DND-41 (cell line): ENCODE measurements around the gene BRINP1.
A peak's percentile ranks its signal among the peaks of the same experiment; 100 is the strongest.

Experiments
- ATAC-seq: fragments of 200-7000 bp; cut with Tn5 transposase; 3 replicates; pipeline ENCODE4 v1.9.1; 2021; ENCODE audit warnings: low read depth; ENCODE audit not compliant: insufficient read depth
- DNase-seq: peaks from one replicate; pipeline ENCODE4 v3.0.0-alpha.2; 2020
- H2AFZ ChIP-seq: 2 replicates; pipeline ENCODE4 v1.6.0; 2012; ENCODE audit warnings: low read depth, low read length
- H3K27ac ChIP-seq: 2 replicates; pipeline ENCODE4 v1.5.1; 2012; ENCODE audit warnings: low read length, inconsistent platforms
- H3K27me3 ChIP-seq: fragments of 200-600 bp; sonication (generic); 2 replicates; pipeline ENCODE4 v1.6.0; 2012; ENCODE audit warnings: low read length, mild to moderate bottlenecking, inconsistent platforms; ENCODE audit not compliant: insufficient read depth, poor library complexity
- H3K36me3 ChIP-seq: 2 replicates; pipeline ENCODE4 v1.5.1; 2012; ENCODE audit warnings: low read length, inconsistent platforms; ENCODE audit not compliant: insufficient read depth
- H3K4me1 ChIP-seq: 2 replicates; pipeline ENCODE4 v1.5.1; 2012; ENCODE audit warnings: mild to moderate bottlenecking, low read length; ENCODE audit not compliant: insufficient read depth
- H3K4me2 ChIP-seq: 2 replicates; pipeline ENCODE4 v1.6.0; 2012; ENCODE audit warnings: mild to moderate bottlenecking, moderate library complexity, low read length, inconsistent platforms; ENCODE audit not compliant: insufficient read depth
- H3K4me3 ChIP-seq, 2 experiments: fragments of 200-600 bp in 1 of 2; shearing (Covaris generic) in 1 of 2; 2 replicates each; pipeline ENCODE4 v1.5.1; 2012 to 2016; ENCODE audit warnings: inconsistent platforms in 2 of 2, low read length in 2 of 2, mild to moderate bottlenecking in 2 of 2, low read depth in 1 of 2, moderate library complexity in 1 of 2
- H3K79me2 ChIP-seq: 2 replicates; pipeline ENCODE4 v1.6.0; 2012; ENCODE audit warnings: low read length, inconsistent platforms; ENCODE audit not compliant: insufficient read depth
- H3K9ac ChIP-seq: 2 replicates; pipeline ENCODE4 v1.6.0; 2012; ENCODE audit warnings: low read depth, mild to moderate bottlenecking, inconsistent platforms, low read length, moderate library complexity
- H3K9me3 ChIP-seq: 2 replicates; pipeline ENCODE4 v1.5.1; 2012; ENCODE audit warnings: low read length, moderate library complexity, mild to moderate bottlenecking, inconsistent platforms; ENCODE audit not compliant: insufficient read depth, severe bottlenecking
- H4K20me1 ChIP-seq: 2 replicates; pipeline ENCODE4 v1.6.0; 2012; ENCODE audit warnings: low read length; ENCODE audit not compliant: insufficient read depth
- CTCF ChIP-seq: IDR thresholded peaks from 2 replicates; pipeline ENCODE4 v1.5.1; 2012; ENCODE audit warnings: borderline replicate concordance, low read length, moderate library complexity, mild to moderate bottlenecking; ENCODE audit not compliant: poor library complexity, severe bottlenecking; ENCODE audit errors: extremely low read depth
- EZH2 ChIP-seq: IDR thresholded peaks from 3 replicates; pipeline ENCODE4 v1.6.1; 2012; ENCODE audit warnings: borderline replicate concordance, low read depth, mild to moderate bottlenecking, moderate library complexity, low read length, inconsistent platforms; ENCODE audit not compliant: severe bottlenecking

BRINP1 gene

GRCh38 chr9:119252671-119253299 lies 116.5 kb downstream of the BRINP1 start:
- Histone ChIP-seq H3K9ac (no peak overlapping the region), H3K4me3 (no peak overlapping the region), H3K36me3 (no peaks in the 10 kb centered on the region), H3K4me1 (no peaks in the 10 kb centered on the region), H3K27ac (no peak overlapping the region), H3K27me3 (no peaks in the 10 kb centered on the region), H3K4me2 (no peak overlapping the region), H2AFZ (no peak overlapping the region), H3K79me2 (no peaks in the 10 kb centered on the region), H4K20me1 (no peaks in the 10 kb centered on the region), H3K9me3 (no peaks in the 10 kb centered on the region)
- DNase-seq (peak; percentile 3), ATAC-seq (no peak)
- TF ChIP-seq CTCF (no peak), EZH2 (no peak)

- ATAC-seq, result no peak
- Histone ChIP-seq H3K4me1 (no peaks in the 10 kb centered on the region), H2AFZ (no peak overlapping the region), H3K27ac (no peak overlapping the region), H3K36me3 (no peaks in the 10 kb centered on the region), H3K9me3 (no peaks in the 10 kb centered on the region), H3K27me3 (no peaks in the 10 kb centered on the region), H3K4me3 (no peak overlapping the region), H3K79me2 (no peaks in the 10 kb centered on the region), H3K4me2 (no peak overlapping the region), H3K9ac (no peak overlapping the region), H4K20me1 (no peaks in the 10 kb centered on the region)
- DNase-seq, result no peak
- TF ChIP-seq CTCF, result no peak
- no peak for TF ChIP-seq EZH2
These were observed 117.3 kb downstream of the BRINP1 start for GRCh38 chr9:119251936-119252335.

- DNase-seq (no peak), ATAC-seq (no peak)
- no peak overlapping the region for H3K9ac ChIP-seq
- H3K36me3 ChIP-seq, result no peaks in the 10 kb centered on the region
- H3K27me3 ChIP-seq, result no peaks in the 10 kb centered on the region
- H3K4me1 ChIP-seq, result no peaks in the 10 kb centered on the region
- no peak overlapping the region for H3K27ac ChIP-seq
- no peak overlapping the region for H3K4me2 ChIP-seq
- H3K4me3 ChIP-seq, result no peak overlapping the region
- H3K9me3 ChIP-seq, result no peaks in the 10 kb centered on the region
- no peaks in the 10 kb centered on the region for H4K20me1 ChIP-seq
- no peaks in the 10 kb centered on the region for H3K79me2 ChIP-seq
- H2AFZ ChIP-seq, result no peak overlapping the region
- TF ChIP-seq EZH2, result no peak
- no peak for TF ChIP-seq CTCF
These were observed 118.5 kb downstream of the BRINP1 start for GRCh38 chr9:119250730-119251129.
